Glomerular endothelial cell (primary cell): ENCODE measurements around the gene LMNB1. TPM values are rescaled to one million over a fixed set of nuclear protein-coding genes. Genes with fewer than 3 reads are reported as not detected.
"Not testable (repeated sequence)": the region's sequence is repeated elsewhere in the genome, so short reads cannot be mapped to it uniquely, and the experiment has no call there.

Experiments
- DNase-seq: peaks from one replicate; pipeline ENCODE4 v3.0.0-alpha.2; 2011; ENCODE audit warnings: low read depth, low spot score; ENCODE audit errors: extremely low read depth
- total RNA-seq: library from RNA; depleted of rRNA; stranded (reverse); fragments of >200 nt; gene quantifications from 2 replicates; pipeline ENCODE4 v1.2.3, GENCODE V29; 2015

LMNB1 gene
- total RNA-seq, 1 donor from 2014 or later: 41.4 TPM

- not testable (repeated sequence) for DNase-seq
Observed at GRCh38 chr5:126853541-126854307, 76.8 kb downstream of the LMNB1 start.

- DNase-seq: no peak
Observed at GRCh38 chr5:126854526-126855110, 77.7 kb downstream of the LMNB1 start.

GRCh38 chr5:126855266-126855665 lies 78.3 kb downstream of the LMNB1 start:
- no peak for DNase-seq

- no peak for DNase-seq
Observed at GRCh38 chr5:126857472-126858410, 80.8 kb downstream of the LMNB1 start.

GRCh38 chr5:126858441-126858840 lies 81.5 kb downstream of the LMNB1 start:
- DNase-seq: no peak

GRCh38 chr5:126863402-126863801 lies 86.5 kb downstream of the LMNB1 start:
- no peak for DNase-seq

GRCh38 chr5:126864042-126864688 lies 87.2 kb downstream of the LMNB1 start:
- no peak for DNase-seq

GRCh38 chr5:126865299-126865698 lies 88.4 kb downstream of the LMNB1 start:
- no peak for DNase-seq

- DNase-seq: no peak
Observed at GRCh38 chr5:126866851-126867636, 90.1 kb downstream of the LMNB1 start.

GRCh38 chr5:126868338-126869004 lies 91.5 kb downstream of the LMNB1 start:
- DNase-seq: no peak

GRCh38 chr5:126869005-126869451 lies 92.1 kb downstream of the LMNB1 start:
- DNase-seq: no peak

- DNase-seq: no peak
Observed at GRCh38 chr5:126871441-126871840, 94.5 kb downstream of the LMNB1 start.

GRCh38 chr5:126872561-126873354 lies 95.8 kb downstream of the LMNB1 start:
- no peak for DNase-seq

GRCh38 chr5:126875303-126875785 lies 98.4 kb downstream of the LMNB1 start:
- DNase-seq: no peak

- no peak for DNase-seq
Observed at GRCh38 chr5:126877602-126878001, 100.7 kb downstream of the LMNB1 start.

GRCh38 chr5:126878085-126878484 lies 101.1 kb downstream of the LMNB1 start:
- no peak for DNase-seq

- no peak for DNase-seq
Observed at GRCh38 chr5:126878634-126879033, 101.7 kb downstream of the LMNB1 start.

- no peak for DNase-seq
Observed at GRCh38 chr5:126881821-126882600, 105.1 kb downstream of the LMNB1 start.
